ENCODE measurements around the gene PHEX.
A peak's percentile ranks its signal among the peaks of the same experiment; 100 is the strongest.

The PHEX gene

GRCh38 chrX:22073928-22074327, 41.8 kb downstream of the PHEX start:
- no peak for DNase-seq (ENCODE audit: low read depth)
- Histone ChIP-seq H3K36me3 (ENCODE audit: control insufficient read depth, insufficient read depth, low read length, severe bottlenecking) (no peaks in the 10 kb centered on the region), H3K4me3 (ENCODE audit: low read length) (no peak overlapping the region)

GRCh38 chrX:22078117-22078516, 46.0 kb downstream of the PHEX start:
- H3K4me1 ChIP-seq (ENCODE audit: control insufficient read depth, insufficient read depth, low read length), result no peaks in the 10 kb centered on the region
- DNase-seq (ENCODE audit: low read depth), result no peak
- H3K36me3 ChIP-seq (ENCODE audit: control insufficient read depth, insufficient read depth, low read length, severe bottlenecking), result no peaks in the 10 kb centered on the region
- no peak overlapping the region for H3K4me3 ChIP-seq (ENCODE audit: low read length)
- H3K27me3 ChIP-seq (replicated peaks; ENCODE audit: control insufficient read depth, insufficient read depth, low read length), result peaks cover 4% of the 10 kb centered on the region
- H3K9ac ChIP-seq (ENCODE audit: low read length), result no peak overlapping the region
- H3K9me3 ChIP-seq (ENCODE audit: control insufficient read depth, low read length), result no peaks in the 10 kb centered on the region

More at GRCh38 chrX:22073928-22074327, 41.8 kb downstream of the PHEX start:
- peaks cover 2% of the 10 kb centered on the region for H3K9me3 ChIP-seq (ENCODE audit: control insufficient read depth, low read length)
- H3K9ac ChIP-seq (ENCODE audit: low read length), result no peak overlapping the region
- peaks cover 4% of the 10 kb centered on the region for H3K27me3 ChIP-seq (replicated peaks; ENCODE audit: control insufficient read depth, insufficient read depth, low read length)
- H3K4me1 ChIP-seq (ENCODE audit: control insufficient read depth, insufficient read depth, low read length), result no peaks in the 10 kb centered on the region

GRCh38 chrX:22081475-22082092, 49.5 kb downstream of the PHEX start:
- peak; percentile 72 for DNase-seq (ENCODE audit: low read depth)
- H3K4me3 ChIP-seq (ENCODE audit: low read length), result no peak overlapping the region
- no peaks in the 10 kb centered on the region for H3K9me3 ChIP-seq (ENCODE audit: control insufficient read depth, low read length)
- no peaks in the 10 kb centered on the region for H3K36me3 ChIP-seq (ENCODE audit: control insufficient read depth, insufficient read depth, low read length, severe bottlenecking)
- no peaks in the 10 kb centered on the region for H3K4me1 ChIP-seq (ENCODE audit: control insufficient read depth, insufficient read depth, low read length)
- H3K27me3 ChIP-seq (replicated peaks; ENCODE audit: control insufficient read depth, insufficient read depth, low read length), result peaks cover 7% of the 10 kb centered on the region
- no peak overlapping the region for H3K9ac ChIP-seq (ENCODE audit: low read length)

- H3K27me3 ChIP-seq (replicated peaks; ENCODE audit: control insufficient read depth, insufficient read depth, low read length), result peaks cover 4% of the 10 kb centered on the region
- H3K4me1 ChIP-seq (ENCODE audit: control insufficient read depth, insufficient read depth, low read length), result no peaks in the 10 kb centered on the region
- H3K4me3 ChIP-seq (ENCODE audit: low read length), result no peak overlapping the region
- H3K9ac ChIP-seq (ENCODE audit: low read length), result no peak overlapping the region
- no peaks in the 10 kb centered on the region for H3K9me3 ChIP-seq (ENCODE audit: control insufficient read depth, low read length)
- no peaks in the 10 kb centered on the region for H3K36me3 ChIP-seq (ENCODE audit: control insufficient read depth, insufficient read depth, low read length, severe bottlenecking)
- no peak for DNase-seq (ENCODE audit: low read depth)
Observed at GRCh38 chrX:22086003-22086402, 53.9 kb downstream of the PHEX start.

- Histone ChIP-seq H3K4me3 (ENCODE audit: low read length) (no peak overlapping the region), H3K27me3 (replicated peaks; ENCODE audit: control insufficient read depth, insufficient read depth, low read length) (peaks cover 8% of the 10 kb centered on the region), H3K9ac (ENCODE audit: low read length) (no peak overlapping the region), H3K9me3 (ENCODE audit: control insufficient read depth, low read length) (no peaks in the 10 kb centered on the region), H3K36me3 (ENCODE audit: control insufficient read depth, insufficient read depth, low read length, severe bottlenecking) (no peaks in the 10 kb centered on the region), H3K4me1 (ENCODE audit: control insufficient read depth, insufficient read depth, low read length) (no peaks in the 10 kb centered on the region)
- DNase-seq (ENCODE audit: low read depth), result no peak
Observed at GRCh38 chrX:22087011-22087557, 55.0 kb downstream of the PHEX start.

- Histone ChIP-seq H3K27me3 (replicated peaks; ENCODE audit: control insufficient read depth, insufficient read depth, low read length) (peaks cover 8% of the 10 kb centered on the region), H3K4me1 (ENCODE audit: control insufficient read depth, insufficient read depth, low read length) (no peaks in the 10 kb centered on the region), H3K36me3 (ENCODE audit: control insufficient read depth, insufficient read depth, low read length, severe bottlenecking) (no peaks in the 10 kb centered on the region), H3K4me3 (ENCODE audit: low read length) (no peak overlapping the region), H3K9ac (ENCODE audit: low read length) (no peak overlapping the region), H3K9me3 (ENCODE audit: control insufficient read depth, low read length) (no peaks in the 10 kb centered on the region)
- DNase-seq (ENCODE audit: low read depth), result no peak
Observed at GRCh38 chrX:22088326-22088725, 56.2 kb downstream of the PHEX start.

GRCh38 chrX:22090181-22090580, 58.1 kb downstream of the PHEX start:
- H3K9me3 ChIP-seq (ENCODE audit: control insufficient read depth, low read length), result no peaks in the 10 kb centered on the region
- H3K4me1 ChIP-seq (ENCODE audit: control insufficient read depth, insufficient read depth, low read length), result peaks cover 3% of the 10 kb centered on the region
- peak; percentile 74 for DNase-seq (ENCODE audit: low read depth)
- H3K9ac ChIP-seq (ENCODE audit: low read length), result no peak overlapping the region
- peaks cover 8% of the 10 kb centered on the region for H3K27me3 ChIP-seq (replicated peaks; ENCODE audit: control insufficient read depth, insufficient read depth, low read length)
- H3K36me3 ChIP-seq (ENCODE audit: control insufficient read depth, insufficient read depth, low read length, severe bottlenecking), result no peaks in the 10 kb centered on the region
- H3K4me3 ChIP-seq (ENCODE audit: low read length), result no peak overlapping the region

GRCh38 chrX:22093550-22093949, 61.4 kb downstream of the PHEX start:
- Histone ChIP-seq H3K36me3 (ENCODE audit: control insufficient read depth, insufficient read depth, low read length, severe bottlenecking) (no peaks in the 10 kb centered on the region), H3K4me1 (ENCODE audit: control insufficient read depth, insufficient read depth, low read length) (peaks cover 8% of the 10 kb centered on the region), H3K27me3 (replicated peaks; ENCODE audit: control insufficient read depth, insufficient read depth, low read length) (peaks cover 6% of the 10 kb centered on the region), H3K9me3 (ENCODE audit: control insufficient read depth, low read length) (no peaks in the 10 kb centered on the region), H3K4me3 (ENCODE audit: low read length) (no peak overlapping the region), H3K9ac (ENCODE audit: low read length) (no peak overlapping the region)
- no peak for DNase-seq (ENCODE audit: low read depth)

- Histone ChIP-seq H3K4me1 (ENCODE audit: control insufficient read depth, insufficient read depth, low read length) (peaks cover 8% of the 10 kb centered on the region), H3K9me3 (ENCODE audit: control insufficient read depth, low read length) (no peaks in the 10 kb centered on the region), H3K4me3 (ENCODE audit: low read length) (no peak overlapping the region), H3K36me3 (ENCODE audit: control insufficient read depth, insufficient read depth, low read length, severe bottlenecking) (no peaks in the 10 kb centered on the region), H3K9ac (ENCODE audit: low read length) (no peak overlapping the region), H3K27me3 (replicated peaks; ENCODE audit: control insufficient read depth, insufficient read depth, low read length) (peaks cover 6% of the 10 kb centered on the region)
- DNase-seq (ENCODE audit: low read depth), result no peak
Observed at GRCh38 chrX:22095286-22095685, 63.2 kb downstream of the PHEX start.

- H3K4me1 ChIP-seq (ENCODE audit: control insufficient read depth, insufficient read depth, low read length), result peaks cover 8% of the 10 kb centered on the region
- no peaks in the 10 kb centered on the region for H3K36me3 ChIP-seq (ENCODE audit: control insufficient read depth, insufficient read depth, low read length, severe bottlenecking)
- no peak overlapping the region for H3K4me3 ChIP-seq (ENCODE audit: low read length)
- H3K27me3 ChIP-seq (replicated peaks; ENCODE audit: control insufficient read depth, insufficient read depth, low read length), result peaks cover 6% of the 10 kb centered on the region
- no peak overlapping the region for H3K9ac ChIP-seq (ENCODE audit: low read length)
- H3K9me3 ChIP-seq (ENCODE audit: control insufficient read depth, low read length), result no peaks in the 10 kb centered on the region
- no peak for DNase-seq (ENCODE audit: low read depth)
Observed at GRCh38 chrX:22095856-22096255, 63.7 kb downstream of the PHEX start.

- Histone ChIP-seq H3K4me3 (ENCODE audit: low read length) (no peak overlapping the region), H3K4me1 (ENCODE audit: control insufficient read depth, insufficient read depth, low read length) (peaks cover 8% of the 10 kb centered on the region), H3K27me3 (replicated peaks; ENCODE audit: control insufficient read depth, insufficient read depth, low read length) (no peaks in the 10 kb centered on the region), H3K36me3 (ENCODE audit: control insufficient read depth, insufficient read depth, low read length, severe bottlenecking) (no peaks in the 10 kb centered on the region), H3K9ac (ENCODE audit: low read length) (no peak overlapping the region), H3K9me3 (ENCODE audit: control insufficient read depth, low read length) (no peaks in the 10 kb centered on the region)
- DNase-seq (ENCODE audit: low read depth), result no peak
Observed at GRCh38 chrX:22097012-22097694, 65.0 kb downstream of the PHEX start.

Measured in adipocyte (in vitro differentiated cells).